A549 (cell line): Measurements from ENCODE around the gene SGTA.
A peak's percentile ranks its signal among the peaks of the same experiment; 100 is the strongest.

Experiments
- MAX ChIP-seq: IDR thresholded peaks from 2 replicates; pipeline ENCODE4 v1.6.1; 2012
- MAZ ChIP-seq: fragments of 150-350 bp; IDR thresholded peaks from 2 replicates; pipeline ENCODE4 v1.6.1; 2014; ENCODE audit warnings: antibody characterized with exemption, low read depth, low read length, borderline replicate concordance
- MYC ChIP-seq: IDR thresholded peaks from 2 replicates; pipeline ENCODE4 v1.6.1; 2012; ENCODE audit warnings: mild to moderate bottlenecking, inconsistent platforms, low read length, improper control_type of control experiment, borderline replicate concordance
- POLR2A ChIP-seq: IDR thresholded peaks from 2 replicates; pipeline ENCODE4 v1.6.1; 2012; ENCODE audit warnings: mild to moderate bottlenecking, low read length
- RAD21 ChIP-seq, 2 experiments: fragments of >200 bp in 1 of 2; sonication (Bioruptor Twin) in 1 of 2; formaldehyde crosslinking in 1 of 2; IDR thresholded peaks in 1 of 2; conservative IDR thresholded peaks in 1 of 2; 2 replicates in 1 of 2; 3 replicates in 1 of 2; pipeline ENCODE4 v1.6.1; 2012 to 2018; ENCODE audit warnings: inconsistent platforms in 1 of 2
- REST ChIP-seq: fragments of 200-600 bp; sonication (generic); IDR thresholded peaks from 2 replicates; pipeline ENCODE4 v1.6.1; 2016; ENCODE audit warnings: antibody characterized with exemption, mild to moderate bottlenecking, moderate library complexity
- TF ChIP-seq, protein P1 (sequence below): fragments of >200 bp; sonication (Bioruptor Twin); formaldehyde crosslinking; IDR thresholded peaks from 3 replicates; pipeline ENCODE4 v1.5.1; 2016

DNA sequence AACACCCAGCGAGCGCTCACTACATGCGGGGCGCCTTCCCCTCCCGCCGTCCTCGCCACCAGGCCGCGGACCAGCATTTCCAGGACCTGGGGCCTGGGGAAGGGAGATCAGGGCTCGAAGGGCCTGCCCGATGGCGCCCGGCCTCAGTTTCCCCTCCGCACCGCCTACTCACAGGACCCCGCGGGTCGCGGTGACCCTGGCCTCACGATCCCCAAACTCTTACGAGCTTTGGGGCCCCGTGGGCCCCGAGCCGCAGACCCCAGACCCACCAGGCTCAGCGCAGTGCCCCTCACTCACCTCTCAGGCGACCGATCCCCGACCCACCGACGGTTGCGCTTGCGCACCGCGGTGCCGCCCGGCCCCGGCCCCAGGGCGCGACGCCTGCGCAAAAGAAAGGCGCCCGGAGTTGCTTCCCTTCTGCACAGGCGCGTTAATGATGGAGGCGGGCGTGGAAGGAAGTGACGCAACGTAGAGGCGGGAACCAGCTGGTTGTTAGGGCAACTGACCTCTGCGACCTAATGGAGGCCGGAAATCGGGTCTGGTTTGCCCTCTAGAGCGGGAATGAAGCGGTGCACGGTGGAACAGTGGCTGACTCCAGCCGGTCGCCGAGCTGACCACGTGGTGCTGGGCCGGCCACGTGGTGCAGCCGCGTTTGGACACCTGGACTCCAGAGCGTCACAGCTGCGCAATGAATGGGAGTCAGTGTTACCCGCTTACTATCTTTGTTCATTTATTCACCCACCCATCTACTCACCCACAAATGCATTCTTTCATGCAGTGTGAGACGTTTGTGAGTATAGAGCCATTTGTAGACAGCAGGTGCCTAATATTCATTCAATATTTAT is at the start of gene SGTA:
- TF ChIP-seq, protein P1, sequence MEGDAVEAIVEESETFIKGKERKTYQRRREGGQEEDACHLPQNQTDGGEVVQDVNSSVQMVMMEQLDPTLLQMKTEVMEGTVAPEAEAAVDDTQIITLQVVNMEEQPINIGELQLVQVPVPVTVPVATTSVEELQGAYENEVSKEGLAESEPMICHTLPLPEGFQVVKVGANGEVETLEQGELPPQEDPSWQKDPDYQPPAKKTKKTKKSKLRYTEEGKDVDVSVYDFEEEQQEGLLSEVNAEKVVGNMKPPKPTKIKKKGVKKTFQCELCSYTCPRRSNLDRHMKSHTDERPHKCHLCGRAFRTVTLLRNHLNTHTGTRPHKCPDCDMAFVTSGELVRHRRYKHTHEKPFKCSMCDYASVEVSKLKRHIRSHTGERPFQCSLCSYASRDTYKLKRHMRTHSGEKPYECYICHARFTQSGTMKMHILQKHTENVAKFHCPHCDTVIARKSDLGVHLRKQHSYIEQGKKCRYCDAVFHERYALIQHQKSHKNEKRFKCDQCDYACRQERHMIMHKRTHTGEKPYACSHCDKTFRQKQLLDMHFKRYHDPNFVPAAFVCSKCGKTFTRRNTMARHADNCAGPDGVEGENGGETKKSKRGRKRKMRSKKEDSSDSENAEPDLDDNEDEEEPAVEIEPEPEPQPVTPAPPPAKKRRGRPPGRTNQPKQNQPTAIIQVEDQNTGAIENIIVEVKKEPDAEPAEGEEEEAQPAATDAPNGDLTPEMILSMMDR = no peak
- TF ChIP-seq MAZ = no peak
- peak; percentile 100 for TF ChIP-seq MAX
- no peak for TF ChIP-seq RAD21 (conservative IDR thresholded peaks at IDR 0.05 in 1 of 2, IDR thresholded peaks at IDR 0.05 in 1 of 2)
- peak; percentile 97 for TF ChIP-seq MYC
- no peak for TF ChIP-seq REST
- TF ChIP-seq POLR2A = peak; percentile 59
